Keratinocyte (primary cell): Measurements from ENCODE around the gene PAQR6. TPM values are rescaled to one million over a fixed set of nuclear protein-coding genes. Genes with fewer than 3 reads are reported as not detected.

ENCODE experiments used
- DNase-seq: peaks from one replicate; pipeline ENCODE4 v3.0.0-alpha.2; 2011; ENCODE audit warnings: low read depth, missing footprints, low spot score
- FAIRE-seq: peaks from 2 replicates; lab custom pipeline; 2011; peaks lifted over from hg19 to GRCh38; lab: Jason Lieb, UNC
- H2AFZ ChIP-seq: 2 replicates; pipeline ENCODE4 v1.6.0; 2012; ENCODE audit warnings: low read length, control low read depth, inconsistent platforms; ENCODE audit not compliant: control insufficient read depth
- H3K27ac ChIP-seq: 2 replicates; pipeline ENCODE4 v1.5.1; 2011; ENCODE audit warnings: low read length; ENCODE audit not compliant: control insufficient read depth, insufficient read depth
- H3K27me3 ChIP-seq: 3 replicates; pipeline ENCODE4 v1.6.0; 2011; ENCODE audit warnings: low read length; ENCODE audit not compliant: control insufficient read depth, insufficient read depth; ENCODE audit errors: extremely low read depth
- H3K36me3 ChIP-seq, 2 experiments: 2 replicates in 1 of 2; 3 replicates in 1 of 2; pipeline ENCODE4 v1.5.1; 2011; ENCODE audit warnings: low read length in 2 of 2, mild to moderate bottlenecking in 1 of 2; ENCODE audit not compliant: control insufficient read depth in 2 of 2, insufficient read depth in 2 of 2; ENCODE audit errors: extremely low read depth in 1 of 2
- H3K4me1 ChIP-seq: 3 replicates; pipeline ENCODE4 v1.5.1; 2011; ENCODE audit warnings: low read length; ENCODE audit not compliant: control insufficient read depth, insufficient read depth; ENCODE audit errors: extremely low read depth
- H3K4me2 ChIP-seq: 3 replicates; pipeline ENCODE4 v1.6.0; 2011; ENCODE audit warnings: low read depth, low read length; ENCODE audit not compliant: control insufficient read depth, insufficient read depth; ENCODE audit errors: extremely low read depth
- H3K4me3 ChIP-seq, 3 experiments: fragments of 200-600 bp in 1 of 3; sonication (generic) in 1 of 3; 2 replicates in 2 of 3; 3 replicates in 1 of 3; pipeline ENCODE4 v1.5.1; 2011 to 2016; ENCODE audit warnings: low read length in 3 of 3, mild to moderate bottlenecking in 3 of 3, control low read depth in 2 of 3, inconsistent platforms in 1 of 3, low read depth in 1 of 3, mixed read lengths in 1 of 3, mixed run types in 1 of 3, moderate library complexity in 1 of 3; ENCODE audit not compliant: control insufficient read depth in 2 of 3, insufficient read depth in 2 of 3; ENCODE audit errors: extremely low read depth in 1 of 3
- H3K79me2 ChIP-seq: 2 replicates; pipeline ENCODE4 v1.6.0; 2012; ENCODE audit warnings: low read length; ENCODE audit not compliant: control insufficient read depth, insufficient read depth
- H3K9ac ChIP-seq: 3 replicates; pipeline ENCODE4 v1.6.0; 2011; ENCODE audit warnings: low read length; ENCODE audit not compliant: control insufficient read depth, insufficient read depth; ENCODE audit errors: extremely low read depth
- H3K9me1 ChIP-seq: 3 replicates; pipeline ENCODE4 v1.6.0; 2011; ENCODE audit warnings: low read length; ENCODE audit not compliant: control insufficient read depth, insufficient read depth; ENCODE audit errors: extremely low read depth
- H3K9me3 ChIP-seq: 2 replicates; pipeline ENCODE4 v1.5.1; 2012; ENCODE audit warnings: low read depth, low read length; ENCODE audit not compliant: control insufficient read depth
- H4K20me1 ChIP-seq: 3 replicates; pipeline ENCODE4 v1.6.0; 2011; ENCODE audit warnings: low read length; ENCODE audit not compliant: control insufficient read depth, insufficient read depth; ENCODE audit errors: extremely low read depth
- CTCF ChIP-seq, 3 experiments: IDR thresholded peaks in 1 of 3; conservative IDR thresholded peaks in 1 of 3; optimal IDR thresholded peaks in 1 of 3; 2 replicates in 2 of 3; 3 replicates in 1 of 3; pipeline versions ENCODE3 to v1.5.1; 2011; ENCODE audit warnings: low read length in 3 of 3, mild to moderate bottlenecking in 3 of 3, moderate library complexity in 2 of 3, control low read depth in 1 of 3, inconsistent platforms in 1 of 3; ENCODE audit not compliant: insufficient read depth in 2 of 3; ENCODE audit errors: extremely low read depth in 1 of 3
- EZH2 ChIP-seq: IDR thresholded peaks from one replicate; pipeline ENCODE4 v1.6.1; 2012; ENCODE audit warnings: inconsistent platforms, mild to moderate bottlenecking, low read length, moderate library complexity
- dilution Hi-C: fragments of 300-500 bp; cut with MboI; formaldehyde crosslinking; loops from one replicate; pipeline ENCODE4 v1.7.0; 2020; ENCODE audit warnings: low sequenced_read_pairs; ENCODE audit not compliant: extremely low pct_ligation_motif_present
- polyA plus RNA-seq, 5 experiments: library from polyadenylated mRNA; depleted of rRNA in 3 of 5; stranded (reverse) in 3 of 5; stranded (forward) in 1 of 5; unstranded in 1 of 5; fragments of >200 nt; gene quantifications; 1 replicate in 1 of 5; 2 replicates in 3 of 5; 3 replicates in 1 of 5; pipeline versions ENCODE4 v1.2.1 to v1.2.3, GENCODE V29; 2011 to 2012; ENCODE audit warnings: missing spikeins in 2 of 5, low read depth in 1 of 5, low replicate concordance in 1 of 5

PAQR6 gene
- polyA plus RNA-seq, 1 donor (not counting 4 experiments of a cell fraction or from before 2014, with no cell fraction given), result 1.00 TPM

GRCh38 chr1:156259805-156260204 is 11.9 kb upstream of the PAQR6 start:
- no peak overlapping the region for H3K9ac ChIP-seq
- H3K36me3 ChIP-seq, result peaks cover 29 to 71% of the 10 kb centered on the region in 2 experiments
- H3K79me2 ChIP-seq, result no peaks in the 10 kb centered on the region
- no peak overlapping the region for H3K4me2 ChIP-seq
- H3K4me3 ChIP-seq, result no peak overlapping the region
- H2AFZ ChIP-seq, result no peak overlapping the region
- H3K4me1 ChIP-seq, result peaks cover 65% of the 10 kb centered on the region
- peaks cover 12% of the 10 kb centered on the region for H4K20me1 ChIP-seq
- H3K9me1 ChIP-seq, result peaks cover 5% of the 10 kb centered on the region
- no peak for FAIRE-seq
- no peak overlapping the region for H3K27ac ChIP-seq
- no peak for DNase-seq
- TF ChIP-seq EZH2 (no peak), CTCF (optimal IDR thresholded peaks at IDR 0.05 in 1 of 3, IDR thresholded peaks at IDR 0.05 in 1 of 3, conservative IDR thresholded peaks at IDR 0.05 in 1 of 3; ENCODE audit: extremely low read depth in 1 of 3, insufficient read depth in 2 of 3, low read length in 3 of 3) (peak in 1 of 3 experiments; percentile 38)
- no peaks in the 10 kb centered on the region for H3K27me3 ChIP-seq
- H3K9me3 ChIP-seq, result no peaks in the 10 kb centered on the region
- dilution Hi-C loops, result no loop called here

DNA sequence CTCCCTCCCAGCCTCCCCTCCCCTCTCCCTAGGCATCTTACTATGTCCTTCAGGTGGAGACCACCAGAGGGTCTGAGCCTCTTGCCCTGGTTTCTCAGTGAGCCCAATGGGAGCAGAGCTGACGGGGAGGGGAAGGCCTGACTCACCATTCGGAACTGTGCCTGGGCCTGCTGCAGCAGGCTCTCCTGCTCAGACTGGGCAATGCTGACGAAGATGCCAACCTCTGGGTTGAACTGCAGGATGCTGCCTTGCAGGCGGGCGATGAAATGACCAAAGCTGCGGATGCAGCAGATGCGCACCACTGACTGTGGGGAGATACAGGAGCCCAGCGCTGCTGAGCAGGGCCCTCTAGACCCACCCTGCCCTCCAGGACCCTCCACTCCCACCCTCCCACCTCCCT is 11.0 kb upstream of the PAQR6 start:
- H3K4me3 ChIP-seq, result no peak overlapping the region
- H3K9me3 ChIP-seq, result no peaks in the 10 kb centered on the region
- H3K4me2 ChIP-seq, result no peak overlapping the region
- peaks cover 26 to 66% of the 10 kb centered on the region in 2 experiments for H3K36me3 ChIP-seq
- H3K79me2 ChIP-seq, result no peaks in the 10 kb centered on the region
- FAIRE-seq (peak; percentile 99), DNase-seq (no peak)
- TF ChIP-seq EZH2 (no peak), CTCF (optimal IDR thresholded peaks at IDR 0.05 in 1 of 3, IDR thresholded peaks at IDR 0.05 in 1 of 3, conservative IDR thresholded peaks at IDR 0.05 in 1 of 3; ENCODE audit: extremely low read depth in 1 of 3, insufficient read depth in 2 of 3, low read length in 3 of 3) (no peak)
- H3K4me1 ChIP-seq, result peaks cover 65% of the 10 kb centered on the region
- H3K27me3 ChIP-seq, result no peaks in the 10 kb centered on the region
- peaks cover 5% of the 10 kb centered on the region for H3K9me1 ChIP-seq
- peaks cover 10% of the 10 kb centered on the region for H4K20me1 ChIP-seq
- H3K27ac ChIP-seq, result peak overlapping the region; percentile 39
- dilution Hi-C loops, result no loop called here
- H2AFZ ChIP-seq, result no peak overlapping the region
- no peak overlapping the region for H3K9ac ChIP-seq
